ENCODE results near the gene ENTREP3.

The ENTREP3 gene

DNA sequence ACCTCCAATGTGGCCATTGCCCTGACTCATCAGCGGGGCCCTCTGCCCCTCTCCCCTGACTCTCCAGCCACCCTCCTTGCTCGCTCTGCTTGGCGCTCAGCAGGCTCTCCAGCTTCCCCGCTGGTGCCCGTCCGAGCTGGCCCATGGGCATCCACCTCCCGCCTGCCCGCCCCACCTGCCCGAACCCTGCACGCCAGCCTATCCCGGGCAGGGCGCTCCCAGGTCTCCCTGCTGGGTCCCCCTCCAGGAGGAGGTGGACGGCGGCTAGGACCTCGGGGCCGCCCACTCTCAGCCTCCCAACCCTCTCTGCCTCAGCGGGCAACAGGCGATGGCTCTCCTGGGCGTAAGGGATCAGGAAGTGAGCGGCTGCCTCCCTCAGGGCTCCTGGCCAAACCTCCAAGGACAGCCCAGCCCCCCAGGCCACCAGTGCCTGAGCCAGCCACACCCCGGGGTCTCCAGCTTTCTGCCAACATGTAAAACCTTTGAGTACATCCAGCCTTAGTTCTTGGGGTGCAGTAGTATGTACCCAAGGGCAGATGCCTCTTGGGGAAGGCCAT is 32.8 kb upstream of the ENTREP3 start:
- H3K4me1 ChIP-seq (ENCODE audit: low read length), result no peaks in the 10 kb centered on the region
- H3K4me2 ChIP-seq (ENCODE audit: low read length), result no peak overlapping the region
- no peak overlapping the region for H3K9ac ChIP-seq (ENCODE audit: low read length)
- no peak overlapping the region for H3K27ac ChIP-seq (ENCODE audit: low read length)
- H4K20me1 ChIP-seq (ENCODE audit: insufficient read depth, low read length), result no peaks in the 10 kb centered on the region
- H3K36me3 ChIP-seq (replicated peaks; ENCODE audit: low read depth, low read length), result peaks cover 10% of the 10 kb centered on the region
- no peaks in the 10 kb centered on the region for H3K79me2 ChIP-seq (ENCODE audit: low read length)
- no peaks in the 10 kb centered on the region for H3K27me3 ChIP-seq (ENCODE audit: low read depth, low read length)
- no peak overlapping the region for H2AFZ ChIP-seq (ENCODE audit: low read depth, low read length)
- H3K9me3 ChIP-seq (ENCODE audit: insufficient read depth, low read length), result no peaks in the 10 kb centered on the region
- H3K4me3 ChIP-seq (ENCODE audit: low read length), result no peak overlapping the region
- TF ChIP-seq EZH2phosphoT487 (IDR thresholded peaks at IDR 0.05; ENCODE audit: low read depth) (no peak), CTCF (IDR thresholded peaks at IDR 0.05; ENCODE audit: low read depth, low read length) (no peak)

DNA sequence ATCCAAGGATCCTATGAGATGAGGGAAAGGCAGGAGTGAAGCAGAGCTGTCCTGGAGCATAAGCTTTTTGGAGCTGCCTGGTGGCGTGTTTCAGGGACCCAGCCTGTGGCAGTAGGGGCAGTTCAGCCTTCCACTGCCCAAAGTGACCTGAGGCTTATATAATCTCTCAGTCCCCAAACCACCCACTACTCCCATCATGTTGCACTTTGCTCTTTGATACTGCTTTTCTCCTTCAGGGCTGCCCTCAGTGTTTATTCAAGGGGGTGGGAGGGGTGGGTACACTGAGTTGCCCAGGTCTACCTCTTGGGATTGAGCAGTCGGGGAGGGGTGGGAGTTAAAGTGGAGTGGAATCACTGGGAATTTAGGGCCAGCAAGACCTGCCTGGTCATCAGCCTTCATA is 31.3 kb upstream of the ENTREP3 start:
- no peak overlapping the region for H3K27ac ChIP-seq (ENCODE audit: low read length)
- no peaks in the 10 kb centered on the region for H4K20me1 ChIP-seq (ENCODE audit: insufficient read depth, low read length)
- H3K36me3 ChIP-seq (replicated peaks; ENCODE audit: low read depth, low read length), result peaks cover 16% of the 10 kb centered on the region
- H3K79me2 ChIP-seq (ENCODE audit: low read length), result no peaks in the 10 kb centered on the region
- TF ChIP-seq EZH2phosphoT487 (IDR thresholded peaks at IDR 0.05; ENCODE audit: low read depth), result no peak
- no peak for TF ChIP-seq CTCF (IDR thresholded peaks at IDR 0.05; ENCODE audit: low read depth, low read length)
- no peak overlapping the region for H3K4me3 ChIP-seq (ENCODE audit: low read length)
- no peaks in the 10 kb centered on the region for H3K4me1 ChIP-seq (ENCODE audit: low read length)
- H2AFZ ChIP-seq (ENCODE audit: low read depth, low read length), result no peak overlapping the region
- no peaks in the 10 kb centered on the region for H3K9me3 ChIP-seq (ENCODE audit: insufficient read depth, low read length)
- no peak overlapping the region for H3K4me2 ChIP-seq (ENCODE audit: low read length)
- no peaks in the 10 kb centered on the region for H3K27me3 ChIP-seq (ENCODE audit: low read depth, low read length)
- H3K9ac ChIP-seq (ENCODE audit: low read length), result no peak overlapping the region

DNA sequence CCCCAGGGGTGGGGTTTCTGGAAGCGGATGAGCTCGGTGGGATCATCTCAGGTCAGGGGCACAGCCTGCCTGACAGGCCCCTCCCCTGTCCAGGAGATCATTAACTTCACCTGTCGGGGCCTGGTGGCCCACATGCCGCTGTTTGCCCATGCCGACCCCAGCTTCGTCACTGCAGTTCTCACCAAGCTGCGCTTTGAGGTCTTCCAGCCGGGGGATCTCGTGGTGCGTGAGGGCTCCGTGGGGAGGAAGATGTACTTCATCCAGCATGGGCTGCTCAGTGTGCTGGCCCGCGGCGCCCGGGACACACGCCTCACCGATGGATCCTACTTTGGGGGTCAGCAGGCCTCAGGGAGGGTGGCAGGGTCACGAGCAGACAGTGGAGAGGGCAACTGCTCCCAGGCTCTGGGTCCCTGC is 30.4 kb upstream of the ENTREP3 start:
- H3K9me3 ChIP-seq (ENCODE audit: insufficient read depth, low read length), result no peaks in the 10 kb centered on the region
- H3K4me2 ChIP-seq (ENCODE audit: low read length), result no peak overlapping the region
- H2AFZ ChIP-seq (ENCODE audit: low read depth, low read length), result no peak overlapping the region
- no peaks in the 10 kb centered on the region for H3K79me2 ChIP-seq (ENCODE audit: low read length)
- no peaks in the 10 kb centered on the region for H3K4me1 ChIP-seq (ENCODE audit: low read length)
- no peaks in the 10 kb centered on the region for H4K20me1 ChIP-seq (ENCODE audit: insufficient read depth, low read length)
- H3K27ac ChIP-seq (ENCODE audit: low read length), result no peak overlapping the region
- H3K27me3 ChIP-seq (ENCODE audit: low read depth, low read length), result no peaks in the 10 kb centered on the region
- H3K36me3 ChIP-seq (replicated peaks; ENCODE audit: low read depth, low read length), result peaks cover 16% of the 10 kb centered on the region
- TF ChIP-seq EZH2phosphoT487 (IDR thresholded peaks at IDR 0.05; ENCODE audit: low read depth) (no peak), CTCF (IDR thresholded peaks at IDR 0.05; ENCODE audit: low read depth, low read length) (no peak)
- H3K9ac ChIP-seq (ENCODE audit: low read length), result no peak overlapping the region
- H3K4me3 ChIP-seq (ENCODE audit: low read length), result no peak overlapping the region

GRCh38 chr1:155285063-155285462 is 29.8 kb upstream of the ENTREP3 start:
- H3K9ac ChIP-seq (ENCODE audit: low read length), result no peak overlapping the region
- no peak overlapping the region for H3K27ac ChIP-seq (ENCODE audit: low read length)
- H4K20me1 ChIP-seq (ENCODE audit: insufficient read depth, low read length), result no peaks in the 10 kb centered on the region
- TF ChIP-seq CTCF (IDR thresholded peaks at IDR 0.05; ENCODE audit: low read depth, low read length) (no peak), EZH2phosphoT487 (IDR thresholded peaks at IDR 0.05; ENCODE audit: low read depth) (no peak)
- no peak overlapping the region for H3K4me2 ChIP-seq (ENCODE audit: low read length)
- no peaks in the 10 kb centered on the region for H3K27me3 ChIP-seq (ENCODE audit: low read depth, low read length)
- no peaks in the 10 kb centered on the region for H3K4me1 ChIP-seq (ENCODE audit: low read length)
- no peak overlapping the region for H3K4me3 ChIP-seq (ENCODE audit: low read length)
- no peaks in the 10 kb centered on the region for H3K79me2 ChIP-seq (ENCODE audit: low read length)
- peaks cover 16% of the 10 kb centered on the region for H3K36me3 ChIP-seq (replicated peaks; ENCODE audit: low read depth, low read length)
- no peaks in the 10 kb centered on the region for H3K9me3 ChIP-seq (ENCODE audit: insufficient read depth, low read length)
- no peak overlapping the region for H2AFZ ChIP-seq (ENCODE audit: low read depth, low read length)
